CD8-positive, alpha-beta memory T cell (primary cell): ENCODE measurements around the gene ARHGAP44. TPM values are rescaled to one million over a fixed set of nuclear protein-coding genes. Genes with fewer than 3 reads are reported as not detected.

Experiments
- CTCF ChIA-PET: fragments of 350-600 bp; sonication (Branson Sonifier 250); formaldehyde crosslinking; loops from one replicate; lab custom pipeline; 2021; ENCODE audit warnings: antibody characterized with exemption; lab: Charles Lee
- POLR2A ChIA-PET: fragments of 350-600 bp; sonication (Branson Sonifier 250); formaldehyde crosslinking; loops from one replicate; lab custom pipeline; 2021; ENCODE audit warnings: antibody characterized with exemption; lab: Charles Lee
- DNase-seq, 5 donors: peaks; one replicate each; pipeline versions ENCODE4 v3.0.0 to v3.0.0-alpha.2; 2020 to 2022; ENCODE audit warnings: mixed read lengths in 1 of 5
- H3K27ac ChIP-seq: one replicate; pipeline ENCODE4 v1.7.0; 2013; ENCODE audit warnings: low read depth, mild to moderate bottlenecking, low read length, moderate library complexity
- H3K27me3 ChIP-seq: 2 replicates; pipeline ENCODE4 v1.7.0; 2013; ENCODE audit warnings: low read length, mild to moderate bottlenecking; ENCODE audit not compliant: insufficient read depth, poor library complexity, severe bottlenecking
- H3K36me3 ChIP-seq: 2 replicates; pipeline ENCODE4 v1.7.0; 2013; ENCODE audit warnings: mild to moderate bottlenecking, low read length, moderate library complexity; ENCODE audit not compliant: insufficient read depth
- H3K4me1 ChIP-seq: 2 replicates; pipeline ENCODE4 v1.7.0; 2013; ENCODE audit warnings: mild to moderate bottlenecking, low read length, moderate library complexity; ENCODE audit not compliant: insufficient read depth
- H3K4me3 ChIP-seq: 2 replicates; pipeline ENCODE4 v1.7.0; 2013; ENCODE audit warnings: mild to moderate bottlenecking, low read length
- H3K9me3 ChIP-seq: 2 replicates; pipeline ENCODE4 v1.7.0; 2013; ENCODE audit warnings: mild to moderate bottlenecking, low read length
- H3K27ac Mint-ChIP-seq, 8 donors: one replicate each; pipeline ENCODE4 v1.8.0; 2020 to 2021; ENCODE audit warnings: mixed read lengths in 8 of 8, mild to moderate bottlenecking in 6 of 8, inconsistent platforms in 3 of 8, moderate library complexity in 3 of 8
- H3K27me3 Mint-ChIP-seq, 2 donors: one replicate each; pipeline ENCODE4 v1.8.0; 2020 to 2021; ENCODE audit warnings: mixed read lengths in 2 of 2, mild to moderate bottlenecking in 1 of 2, moderate library complexity in 1 of 2
- H3K36me3 Mint-ChIP-seq, 3 donors: one replicate each; pipeline ENCODE4 v1.8.0; 2020 to 2021; ENCODE audit warnings: mixed read lengths in 3 of 3, inconsistent platforms in 1 of 3, mild to moderate bottlenecking in 1 of 3
- H3K4me1 Mint-ChIP-seq, 3 donors: one replicate each; pipeline ENCODE4 v1.8.0; 2020 to 2021; ENCODE audit warnings: mixed read lengths in 3 of 3, inconsistent platforms in 1 of 3, mild to moderate bottlenecking in 1 of 3
- H3K4me3 Mint-ChIP-seq, 7 donors: one replicate each; pipeline ENCODE4 v1.8.0; 2020 to 2021; ENCODE audit warnings: mixed read lengths in 7 of 7, mild to moderate bottlenecking in 6 of 7, moderate library complexity in 4 of 7, inconsistent platforms in 2 of 7
- H3K9me3 Mint-ChIP-seq, 5 donors: one replicate each; pipeline ENCODE4 v1.8.0; 2020 to 2022; ENCODE audit warnings: mixed read lengths in 5 of 5, mild to moderate bottlenecking in 3 of 5, moderate library complexity in 2 of 5, inconsistent platforms in 1 of 5
- polyA plus RNA-seq: library from polyadenylated mRNA; unstranded; fragments of 300-500 nt; fragmentation: Illumina TruSeq; gene quantifications from one replicate; pipeline ENCODE4 v1.2.3, GENCODE V29; 2021
- total RNA-seq, 2 experiments: library from RNA; stranded (reverse); gene quantifications; one replicate each; pipeline ENCODE4 v1.2.3, GENCODE V29; 2021

ARHGAP44 gene
- total and polyA plus RNA-seq, 3 experiments from 2014 or later, result not detected

DNA sequence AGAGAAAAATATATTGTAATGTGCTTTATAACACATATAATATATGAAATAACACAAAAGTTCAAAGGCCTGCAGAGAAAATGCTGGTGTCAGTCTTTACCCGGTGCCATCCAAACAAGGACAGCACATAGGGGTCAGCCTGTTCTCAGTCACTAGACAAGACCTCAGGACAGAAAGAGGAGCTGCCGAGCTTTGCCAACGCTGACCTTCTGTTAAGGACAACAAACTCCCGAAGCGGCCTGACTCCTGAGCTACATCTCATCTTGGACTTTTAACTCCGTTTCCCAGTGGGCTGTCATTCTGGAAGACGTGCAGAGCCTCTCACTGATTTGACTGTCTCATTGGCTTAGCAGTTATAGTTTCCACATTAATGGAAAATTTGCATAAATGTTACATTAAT, 221.7 kb downstream of the ARHGAP44 start:
- Histone ChIP-seq H3K27me3 (no peaks in the 10 kb centered on the region), H3K27ac (no peak overlapping the region), H3K9me3 (no peaks in the 10 kb centered on the region), H3K4me3 (no peak overlapping the region), H3K36me3 (peaks cover 50% of the 10 kb centered on the region), H3K4me1 (no peaks in the 10 kb centered on the region)
- H3K4me1 Mint-ChIP-seq, result peaks cover 12 to 34% (median 30%) of the 10 kb centered on the region in 3 donors
- H3K9me3 Mint-ChIP-seq, result no peaks in the 10 kb centered on the region
- H3K27me3 Mint-ChIP-seq, result no peaks in the 10 kb centered on the region
- no peak overlapping the region for H3K27ac Mint-ChIP-seq
- POLR2A ChIA-PET, result no interaction called here
- CTCF ChIA-PET, result no interaction called here
- H3K4me3 Mint-ChIP-seq, result no peak overlapping the region
- H3K36me3 Mint-ChIP-seq, result peaks cover 21 to 86% (median 33%) of the 10 kb centered on the region in 3 donors
- DNase-seq, result no peak

DNA sequence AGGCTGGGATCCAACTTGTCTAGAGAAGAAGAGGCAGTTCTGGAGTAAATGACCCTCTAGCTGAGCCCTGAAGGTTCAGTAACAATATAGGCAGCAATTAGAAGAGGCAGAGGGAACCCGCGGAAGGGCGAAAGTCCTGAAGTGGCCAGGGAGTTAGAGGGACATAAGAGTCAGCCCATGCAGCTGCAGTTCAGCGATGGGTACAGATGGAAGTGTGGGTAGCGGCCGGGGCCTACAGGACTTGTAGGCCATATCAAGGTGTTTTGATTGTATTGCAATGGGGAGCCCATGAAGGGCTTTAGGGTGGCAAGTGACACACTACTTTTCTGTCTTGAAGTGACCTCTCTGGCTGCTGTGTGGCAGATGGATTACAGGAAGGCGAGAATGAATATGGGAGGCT, 225.5 kb downstream of the ARHGAP44 start:
- H3K9me3 ChIP-seq, result no peaks in the 10 kb centered on the region
- peaks cover 21 to 79% (median 31%) of the 10 kb centered on the region in 3 donors for H3K36me3 Mint-ChIP-seq
- H3K4me3 Mint-ChIP-seq, result peak overlapping the region in 5 of 7 donors; percentile 9 to 90 (median 30)
- DNase-seq, result no peak
- peaks cover 34 to 59% (median 53%) of the 10 kb centered on the region in 3 donors for H3K4me1 Mint-ChIP-seq
- H3K27me3 ChIP-seq, result no peaks in the 10 kb centered on the region
- ChIA-PET POLR2A (no interaction called here), CTCF (interaction anchor here (1.6 to 2.0 kb wide), 3 partner anchors 9 to 15 kb away, joined by 4 to 8 read pairs (median 4); no protein-coding TSS in a partner anchor)
- H3K27ac ChIP-seq, result no peak overlapping the region
- H3K9me3 Mint-ChIP-seq, result no peaks in the 10 kb centered on the region
- peak overlapping the region in 5 of 8 donors; percentile 21 to 61 (median 52) for H3K27ac Mint-ChIP-seq
- peaks cover 50% of the 10 kb centered on the region for H3K36me3 ChIP-seq
- no peaks in the 10 kb centered on the region for H3K27me3 Mint-ChIP-seq
- peaks cover 13% of the 10 kb centered on the region for H3K4me1 ChIP-seq
- H3K4me3 ChIP-seq, result no peak overlapping the region

DNA sequence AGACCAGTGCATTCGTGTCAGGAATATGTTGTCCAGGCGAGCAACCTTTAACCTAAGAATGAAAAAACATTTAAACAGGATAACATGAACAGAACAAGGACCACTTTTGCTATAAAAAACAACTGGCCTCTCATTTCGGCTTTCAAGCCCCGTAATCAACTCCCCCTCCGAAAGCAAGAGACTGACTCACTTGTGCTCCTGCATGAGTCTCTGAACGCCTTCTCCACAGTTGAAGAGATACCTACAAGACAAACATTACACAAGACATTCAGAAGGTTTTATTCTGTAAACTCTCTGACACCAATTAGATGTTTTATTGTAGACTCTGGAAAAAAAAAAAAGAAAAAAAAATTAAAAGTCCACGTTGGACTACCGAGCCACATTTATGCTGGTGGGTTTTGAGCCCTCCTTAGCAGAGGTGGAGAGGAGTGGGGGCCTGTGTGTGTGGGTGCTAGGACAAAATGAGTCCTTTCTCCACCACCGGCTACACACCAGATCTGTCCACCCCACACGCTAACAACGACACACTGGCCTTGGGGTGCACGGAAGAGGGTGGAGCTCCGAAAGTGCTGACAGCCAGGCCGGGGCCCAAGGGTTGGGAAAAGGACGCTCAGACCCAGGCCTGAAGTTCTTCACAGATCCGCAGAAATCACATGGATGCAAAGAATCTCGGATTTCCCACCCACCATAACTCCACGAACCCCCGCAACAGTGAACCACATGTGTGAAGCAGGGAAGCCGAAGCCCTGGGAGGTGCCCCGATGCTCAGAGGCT, 227.8 kb downstream of the ARHGAP44 start:
- CTCF ChIA-PET, result interaction anchor here (1.7 to 6.3 kb wide), 2 partner anchors 15 kb away, joined by 9 to 103 read pairs; no protein-coding TSS in a partner anchor
- H3K4me1 Mint-ChIP-seq, result peaks cover 34 to 52% (median 49%) of the 10 kb centered on the region in 3 donors
- no peaks in the 10 kb centered on the region for H3K27me3 Mint-ChIP-seq
- H3K27me3 ChIP-seq, result no peaks in the 10 kb centered on the region
- peaks cover 13% of the 10 kb centered on the region for H3K4me1 ChIP-seq
- H3K4me3 ChIP-seq, result peak overlapping the region; percentile 85
- H3K4me3 Mint-ChIP-seq, result peak overlapping the region; percentile 90 to 99 (median 98)
- H3K36me3 Mint-ChIP-seq, result peaks cover 15 to 57% (median 20%) of the 10 kb centered on the region in 3 donors
- POLR2A ChIA-PET, result interaction anchor here (1.1 to 1.6 kb wide), 3 partner anchors 996 to 1285 kb away, joined by 3 to 6 read pairs (median 3); partner anchors contain the start of genes MAP2K4 and ZNF18
- H3K9me3 ChIP-seq, result no peaks in the 10 kb centered on the region
- H3K27ac ChIP-seq, result peak overlapping the region; percentile 68
- H3K9me3 Mint-ChIP-seq, result no peaks in the 10 kb centered on the region
- no peak for DNase-seq
- H3K36me3 ChIP-seq, result peaks cover 36% of the 10 kb centered on the region
- H3K27ac Mint-ChIP-seq, result peak overlapping the region; percentile 73 to 98 (median 88)

DNA sequence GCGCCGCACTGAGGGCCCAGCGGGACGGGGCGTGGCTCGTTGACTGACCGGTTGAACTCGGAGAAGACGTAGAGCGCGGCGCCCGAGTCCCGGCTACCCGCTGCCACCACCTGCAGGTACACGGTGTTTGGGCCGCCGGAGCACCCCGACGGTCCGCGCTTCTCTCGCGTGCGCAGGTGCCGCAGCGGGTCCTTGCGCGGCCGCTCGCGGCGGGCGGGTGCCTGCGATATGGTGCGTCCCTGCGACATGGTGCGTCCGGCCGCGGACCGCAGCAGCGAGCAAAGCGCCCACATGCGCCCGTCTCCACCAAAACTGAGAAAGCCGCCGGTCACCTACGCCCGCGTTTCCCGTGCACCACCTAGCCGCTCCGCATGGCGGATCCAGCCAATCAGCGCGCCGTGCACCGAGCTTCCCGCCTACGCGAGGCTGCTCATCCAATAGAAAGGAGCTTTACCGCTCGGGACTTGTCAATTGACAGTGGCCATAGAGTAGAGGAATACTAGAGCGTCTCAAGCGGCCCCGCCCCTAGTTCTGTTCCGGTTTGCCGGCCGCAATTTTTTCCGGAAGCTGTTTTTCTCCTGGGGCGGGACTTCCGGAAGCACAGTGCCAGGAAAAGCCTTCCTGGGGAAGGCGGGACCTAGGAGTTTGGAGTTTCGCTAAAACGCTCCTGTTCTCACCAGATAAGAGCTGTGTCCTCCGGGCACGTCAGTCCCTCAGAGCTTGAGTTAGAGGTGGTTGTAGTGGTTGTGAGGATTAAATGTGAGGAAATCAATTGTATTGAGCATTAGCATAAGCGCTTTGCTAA, 228.6 kb downstream of the ARHGAP44 start, which contains the start of gene ELAC2:
TSS of gene ELAC2 (minus strand) at position 373 of the 805 bp plus-strand sequence. CDS start at position 293, 80 bp downstream.
- no peaks in the 10 kb centered on the region for H3K27me3 ChIP-seq
- H3K4me3 ChIP-seq, result peak within 1 kb of the TSS; percentile 85
- H3K9me3 ChIP-seq, result no peaks in the 10 kb centered on the region
- H3K4me1 Mint-ChIP-seq, result peaks cover 34 to 51% (median 43%) of the 10 kb centered on the region in 3 donors
- peak within 1 kb of the TSS; percentile 90 to 99 (median 98) for H3K4me3 Mint-ChIP-seq
- H3K36me3 Mint-ChIP-seq, result peaks cover 14 to 49% (median 18%) of the 10 kb centered on the region in 3 donors
- peaks cover 13% of the 10 kb centered on the region for H3K4me1 ChIP-seq
- CTCF ChIA-PET, result interaction anchor here (1.3 to 6.3 kb wide), 6 partner anchors 10 to 25 kb away, joined by 3 to 103 read pairs (median 6); no protein-coding TSS in a partner anchor
- no peaks in the 10 kb centered on the region for H3K9me3 Mint-ChIP-seq
- H3K27ac Mint-ChIP-seq, result peak within 1 kb of the TSS; percentile 73 to 98 (median 97)
- peak within 1 kb of the TSS; percentile 71 for H3K27ac ChIP-seq
- no peaks in the 10 kb centered on the region for H3K27me3 Mint-ChIP-seq
- POLR2A ChIA-PET, result interaction anchor here (0.7 to 1.6 kb wide), 5 partner anchors 997 to 1284 kb away, joined by 3 to 6 read pairs (median 3); partner anchors contain the start of genes HS3ST3B1, MAP2K4 and ZNF18
- H3K36me3 ChIP-seq, result peaks cover 29% of the 10 kb centered on the region
- peak; percentile 91 to 97 (median 96) for DNase-seq

DNA sequence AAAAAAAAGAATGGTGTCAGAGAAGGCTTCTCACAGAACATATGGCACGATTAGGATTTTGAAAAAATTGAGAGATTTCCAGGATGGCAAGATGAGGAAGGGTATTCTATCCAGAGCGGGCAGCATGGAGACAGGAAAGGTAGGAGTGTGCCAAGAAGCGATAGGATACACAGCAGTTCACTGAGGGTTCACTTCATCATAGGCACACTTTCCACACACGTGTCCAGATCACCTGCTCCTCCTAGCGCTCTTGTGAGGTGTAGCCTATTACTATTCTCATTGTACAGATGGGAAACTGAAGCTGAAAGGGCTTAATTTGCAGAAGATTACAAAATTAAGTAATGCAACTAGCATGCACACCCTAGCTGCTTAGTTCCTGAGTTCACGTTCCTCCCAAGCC, 234.7 kb downstream of the ARHGAP44 start:
- Histone ChIP-seq H3K36me3 (no peaks in the 10 kb centered on the region), H3K4me3 (no peak overlapping the region), H3K9me3 (no peaks in the 10 kb centered on the region), H3K4me1 (peaks cover 4% of the 10 kb centered on the region), H3K27ac (no peak overlapping the region), H3K27me3 (no peaks in the 10 kb centered on the region)
- no peaks in the 10 kb centered on the region for H3K36me3 Mint-ChIP-seq
- no peaks in the 10 kb centered on the region for H3K9me3 Mint-ChIP-seq
- no peak for DNase-seq
- H3K4me1 Mint-ChIP-seq, result peaks cover 6 to 7% (median 6%) of the 10 kb centered on the region in 3 donors
- ChIA-PET POLR2A (no interaction called here), CTCF (interaction anchor here (1.0 to 1.6 kb wide), 4 partner anchors 9 to 1278 kb away, joined by 3 to 4 read pairs (median 3); no protein-coding TSS in a partner anchor)
- H3K27me3 Mint-ChIP-seq, result peaks cover 11 to 13% of the 10 kb centered on the region in 2 donors
- H3K4me3 Mint-ChIP-seq, result peak overlapping the region in 1 of 7 donors; percentile 15
- no peak overlapping the region for H3K27ac Mint-ChIP-seq

DNA sequence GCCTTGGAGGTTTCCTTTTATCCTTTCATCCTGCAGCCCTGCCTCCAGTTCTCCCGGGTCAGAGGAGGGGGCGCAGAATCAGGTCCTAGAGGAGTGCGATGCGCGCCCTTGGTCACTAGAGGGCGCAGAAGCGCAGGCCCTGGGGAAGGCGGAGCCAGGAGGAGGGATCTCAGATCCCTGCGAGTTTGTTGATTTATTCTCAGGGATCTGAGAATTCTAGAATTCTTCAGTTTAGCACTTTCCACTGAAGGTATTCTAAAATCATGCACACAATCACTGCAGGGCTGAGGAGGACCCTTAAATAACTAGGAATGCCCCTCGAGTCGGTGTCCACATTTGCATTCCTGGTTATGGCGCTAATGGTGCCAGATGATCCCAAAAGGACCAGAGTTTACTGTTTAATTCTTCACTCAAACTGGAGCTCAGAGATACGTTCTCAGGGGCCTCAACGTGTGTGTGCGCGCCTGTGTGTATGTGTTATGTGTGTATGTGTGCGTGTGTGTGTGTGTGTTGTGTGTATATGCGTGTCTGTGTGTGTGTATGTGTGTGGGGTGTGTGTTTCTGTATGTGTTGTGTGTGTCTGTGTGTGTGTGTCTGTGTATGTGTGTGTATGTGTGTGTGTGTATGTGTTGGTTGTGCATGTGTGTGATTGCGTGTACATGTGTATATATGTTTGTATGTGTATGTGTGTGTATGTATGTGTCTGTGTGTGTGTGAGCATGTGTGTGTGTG, 235.4 kb downstream of the ARHGAP44 start:
- no peaks in the 10 kb centered on the region for H3K9me3 Mint-ChIP-seq
- H3K4me3 ChIP-seq, result no peak overlapping the region
- no peaks in the 10 kb centered on the region for H3K27me3 ChIP-seq
- H3K4me1 Mint-ChIP-seq, result peaks cover 3 to 7% (median 6%) of the 10 kb centered on the region in 3 donors
- H3K36me3 ChIP-seq, result no peaks in the 10 kb centered on the region
- no peaks in the 10 kb centered on the region for H3K36me3 Mint-ChIP-seq
- POLR2A ChIA-PET, result no interaction called here
- peaks cover 4% of the 10 kb centered on the region for H3K4me1 ChIP-seq
- H3K4me3 Mint-ChIP-seq, result peak overlapping the region in 6 of 7 donors; percentile 0 to 73 (median 26)
- H3K9me3 ChIP-seq, result no peaks in the 10 kb centered on the region
- no peak overlapping the region for H3K27ac ChIP-seq
- peaks cover 11 to 13% of the 10 kb centered on the region in 2 donors for H3K27me3 Mint-ChIP-seq
- CTCF ChIA-PET, result interaction anchor here (1.1 to 1.6 kb wide), 3 partner anchors 8 to 1277 kb away, joined by 3 to 4 read pairs (median 3); no protein-coding TSS in a partner anchor
- peak overlapping the region in 2 of 8 donors; percentile 6 to 17 for H3K27ac Mint-ChIP-seq
- DNase-seq, result peak; percentile 52 to 71 (median 59)

DNA sequence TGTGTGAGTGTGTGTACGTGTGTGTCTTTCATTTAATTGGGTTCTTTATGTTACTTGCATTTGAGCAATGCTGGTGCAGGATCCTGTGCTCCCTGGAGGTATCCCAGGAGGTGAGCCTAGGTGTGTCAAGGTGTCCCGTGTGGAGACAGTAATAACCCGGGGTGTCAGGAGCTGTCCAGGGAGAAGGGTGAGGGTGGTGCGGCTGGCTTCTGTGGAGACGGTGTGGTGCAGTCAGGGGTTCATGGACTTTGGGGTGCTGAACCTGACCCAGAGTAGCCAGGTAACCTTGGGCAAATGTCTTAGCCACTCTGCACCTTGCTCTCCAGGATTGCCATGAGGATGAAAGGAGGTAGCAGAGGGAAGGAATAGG, 235.9 kb downstream of the ARHGAP44 start:
- H3K4me1 ChIP-seq, result peaks cover 4% of the 10 kb centered on the region
- Mint-ChIP-seq H3K27me3 (peaks cover 11 to 13% of the 10 kb centered on the region in 2 donors), H3K36me3 (no peaks in the 10 kb centered on the region), H3K27ac (no peak overlapping the region), H3K9me3 (no peaks in the 10 kb centered on the region), H3K4me1 (peaks cover 3 to 7% (median 6%) of the 10 kb centered on the region in 3 donors), H3K4me3 (no peak overlapping the region)
- H3K27ac ChIP-seq, result no peak overlapping the region
- POLR2A ChIA-PET, result no interaction called here
- H3K36me3 ChIP-seq, result no peaks in the 10 kb centered on the region
- no peaks in the 10 kb centered on the region for H3K9me3 ChIP-seq
- CTCF ChIA-PET, result interaction anchor here (1.3 kb wide), 1 partner anchor 1276 kb away, joined by 3 read pairs; no protein-coding TSS in a partner anchor
- no peak overlapping the region for H3K4me3 ChIP-seq
- H3K27me3 ChIP-seq, result no peaks in the 10 kb centered on the region
- DNase-seq, result no peak
